ENCODE measurements around the gene TM7SF2. TPM values are rescaled to one million over a fixed set of nuclear protein-coding genes. Genes with fewer than 3 reads are reported as not detected.
A peak's percentile ranks its signal among the peaks of the same experiment; 100 is the strongest.

TM7SF2 gene
- total and polyA plus RNA-seq, 2 of the 13 experiments (the other 11 are each of a cell fraction or from before 2014, with no cell fraction given): 56.0 to 66.9 TPM

GRCh38 chr11:65117206-65118096 lies 5.8 kb downstream of the TM7SF2 start, which contains the start of gene ZNHIT2 (continued):
- no peak for TF ChIP-seq KLF13 (CRISPR knock-in tag; IDR thresholded peaks at IDR 0.05)
- TF ChIP-seq ZNF768 (CRISPR knock-in tag; IDR thresholded peaks at IDR 0.05): peak; percentile 27; the same call in 1 of the 2 replicates
- peak; percentile 78 for TF ChIP-seq HNF1B (CRISPR knock-in tag; IDR thresholded peaks at IDR 0.05)
- TF ChIP-seq, protein P1, sequence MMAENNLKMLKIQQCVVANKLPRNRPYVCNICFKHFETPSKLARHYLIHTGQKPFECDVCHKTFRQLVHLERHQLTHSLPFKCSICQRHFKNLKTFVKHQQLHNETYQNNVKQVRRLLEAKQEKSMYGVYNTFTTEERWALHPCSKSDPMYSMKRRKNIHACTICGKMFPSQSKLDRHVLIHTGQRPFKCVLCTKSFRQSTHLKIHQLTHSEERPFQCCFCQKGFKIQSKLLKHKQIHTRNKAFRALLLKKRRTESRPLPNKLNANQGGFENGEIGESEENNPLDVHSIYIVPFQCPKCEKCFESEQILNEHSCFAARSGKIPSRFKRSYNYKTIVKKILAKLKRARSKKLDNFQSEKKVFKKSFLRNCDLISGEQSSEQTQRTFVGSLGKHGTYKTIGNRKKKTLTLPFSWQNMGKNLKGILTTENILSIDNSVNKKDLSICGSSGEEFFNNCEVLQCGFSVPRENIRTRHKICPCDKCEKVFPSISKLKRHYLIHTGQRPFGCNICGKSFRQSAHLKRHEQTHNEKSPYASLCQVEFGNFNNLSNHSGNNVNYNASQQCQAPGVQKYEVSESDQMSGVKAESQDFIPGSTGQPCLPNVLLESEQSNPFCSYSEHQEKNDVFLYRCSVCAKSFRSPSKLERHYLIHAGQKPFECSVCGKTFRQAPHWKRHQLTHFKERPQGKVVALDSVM (CRISPR knock-in tag; IDR thresholded peaks at IDR 0.05): peak; percentile 44
- TF ChIP-seq NR2C2 (CRISPR knock-in tag; IDR thresholded peaks at IDR 0.05; ENCODE audit: borderline replicate concordance): peak; percentile 99
- no peak for TF ChIP-seq TCF12 (IDR thresholded peaks at IDR 0.05)
- TF ChIP-seq TCF12 (CRISPR knock-in tag; IDR thresholded peaks at IDR 0.05): 0 out of 2 replicates have a peak, but pooled peaks have one; percentile 40
- TF ChIP-seq ZNF331 (CRISPR knock-in tag; IDR thresholded peaks at IDR 0.05): no peak; the same call in 1 of the 2 replicates
- TF ChIP-seq MZF1 (CRISPR knock-in tag; IDR thresholded peaks at IDR 0.05; ENCODE audit: borderline replicate concordance): no peak
- TF ChIP-seq MLX (CRISPR knock-in tag; IDR thresholded peaks at IDR 0.05): no peak
- TF ChIP-seq, protein P2, sequence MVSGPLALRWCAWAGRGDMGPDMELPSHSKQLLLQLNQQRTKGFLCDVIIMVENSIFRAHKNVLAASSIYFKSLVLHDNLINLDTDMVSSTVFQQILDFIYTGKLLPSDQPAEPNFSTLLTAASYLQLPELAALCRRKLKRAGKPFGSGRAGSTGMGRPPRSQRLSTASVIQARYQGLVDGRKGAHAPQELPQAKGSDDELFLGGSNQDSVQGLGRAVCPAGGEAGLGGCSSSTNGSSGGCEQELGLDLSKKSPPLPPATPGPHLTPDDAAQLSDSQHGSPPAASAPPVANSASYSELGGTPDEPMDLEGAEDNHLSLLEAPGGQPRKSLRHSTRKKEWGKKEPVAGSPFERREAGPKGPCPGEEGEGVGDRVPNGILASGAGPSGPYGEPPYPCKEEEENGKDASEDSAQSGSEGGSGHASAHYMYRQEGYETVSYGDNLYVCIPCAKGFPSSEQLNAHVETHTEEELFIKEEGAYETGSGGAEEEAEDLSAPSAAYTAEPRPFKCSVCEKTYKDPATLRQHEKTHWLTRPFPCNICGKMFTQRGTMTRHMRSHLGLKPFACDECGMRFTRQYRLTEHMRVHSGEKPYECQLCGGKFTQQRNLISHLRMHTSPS (CRISPR knock-in tag; IDR thresholded peaks at IDR 0.05; ENCODE audit: low read depth): no peak
- TF ChIP-seq ZNF597 (CRISPR knock-in tag; IDR thresholded peaks at IDR 0.05): no peak
- no peak for TF ChIP-seq ZNF781 (CRISPR knock-in tag; IDR thresholded peaks at IDR 0.05; ENCODE audit: borderline replicate concordance, not compliant biosample characterization)
- TF ChIP-seq TMF1 (CRISPR knock-in tag; IDR thresholded peaks at IDR 0.05; ENCODE audit: low read depth): no peak
- peak; percentile 68 for TF ChIP-seq ZNF782 (CRISPR knock-in tag; IDR thresholded peaks at IDR 0.05; ENCODE audit: borderline replicate concordance)
- TF ChIP-seq SRSF9 (IDR thresholded peaks at IDR 0.05; ENCODE audit: borderline replicate concordance, insufficient read depth, low read depth, low read length, poor library complexity, severe bottlenecking): no peak
- TF ChIP-seq GABPB1 (CRISPR knock-in tag; IDR thresholded peaks at IDR 0.05): peak; percentile 99
- no peak for TF ChIP-seq ZNF496 (CRISPR knock-in tag; IDR thresholded peaks at IDR 0.05; ENCODE audit: insufficient replicate concordance)
- TF ChIP-seq ZKSCAN8 (CRISPR knock-in tag; IDR thresholded peaks at IDR 0.05; ENCODE audit: borderline replicate concordance): no peak
- TF ChIP-seq, protein P3, sequence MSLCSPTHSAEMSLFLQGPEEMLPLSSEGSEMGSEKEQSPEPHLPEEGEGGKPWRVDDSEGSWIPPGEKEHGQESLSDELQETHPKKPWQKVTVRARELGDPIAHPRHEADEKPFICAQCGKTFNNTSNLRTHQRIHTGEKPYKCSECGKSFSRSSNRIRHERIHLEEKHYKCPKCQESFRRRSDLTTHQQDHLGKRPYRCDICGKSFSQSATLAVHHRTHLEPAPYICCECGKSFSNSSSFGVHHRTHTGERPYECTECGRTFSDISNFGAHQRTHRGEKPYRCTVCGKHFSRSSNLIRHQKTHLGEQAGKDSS (CRISPR knock-in tag; IDR thresholded peaks at IDR 0.05; ENCODE audit: borderline replicate concordance, low read depth): peak; percentile 50; the same call in 1 of the 2 replicates

Data from HepG2 (cell line).